COLO668 (cell line): Measurements from ENCODE around the gene SERPINA1.
"Not testable (repeated sequence)": the region's sequence is repeated elsewhere in the genome, so short reads cannot be mapped to it uniquely, and the experiment has no call there.

Experiments
- DNase-seq: peaks from one replicate; lab custom pipeline; 2025; ENCODE audit not compliant: unreplicated experiment; lab: John Stamatoyannopoulos, UW

The SERPINA1 gene

GRCh38 chr14:94372021-94372605 is 16.3 kb downstream of the SERPINA1 start:
- no peak for DNase-seq

- no peak for DNase-seq
Measured at GRCh38 chr14:94370524-94370910, 17.9 kb downstream of the SERPINA1 start.

GRCh38 chr14:94369766-94370523 is 18.5 kb downstream of the SERPINA1 start:
- DNase-seq, result not testable (repeated sequence)

- no peak for DNase-seq
Measured at GRCh38 chr14:94368956-94369355, 19.4 kb downstream of the SERPINA1 start.

GRCh38 chr14:94368243-94368590 is 20.2 kb downstream of the SERPINA1 start:
- no peak for DNase-seq

- no peak for DNase-seq
Measured at GRCh38 chr14:94367347-94368242, 20.8 kb downstream of the SERPINA1 start.

- no peak for DNase-seq
Measured at GRCh38 chr14:94366146-94366915, 22.1 kb downstream of the SERPINA1 start, which contains the start of gene SERPINA2. TSS of gene SERPINA2 (minus strand) at chr14:94366698.

- DNase-seq, result no peak
Measured at GRCh38 chr14:94365624-94366023, 22.8 kb downstream of the SERPINA1 start.

GRCh38 chr14:94364964-94365363 is 23.4 kb downstream of the SERPINA1 start:
- no peak for DNase-seq

GRCh38 chr14:94364037-94364436 is 24.4 kb downstream of the SERPINA1 start:
- DNase-seq, result no peak

- no peak for DNase-seq
Measured at GRCh38 chr14:94363151-94363624, 25.2 kb downstream of the SERPINA1 start.

GRCh38 chr14:94362614-94363133 is 25.7 kb downstream of the SERPINA1 start:
- no peak for DNase-seq

GRCh38 chr14:94361682-94362081 is 26.7 kb downstream of the SERPINA1 start:
- DNase-seq, result no peak

- no peak for DNase-seq
Measured at GRCh38 chr14:94360945-94361565, 27.3 kb downstream of the SERPINA1 start.

GRCh38 chr14:94357166-94357565 is 31.2 kb downstream of the SERPINA1 start:
- DNase-seq, result no peak

- DNase-seq, result no peak
Measured at GRCh38 chr14:94356379-94357056, 31.9 kb downstream of the SERPINA1 start.

GRCh38 chr14:94355191-94355794 is 33.1 kb downstream of the SERPINA1 start:
- peak; percentile 62 for DNase-seq

- DNase-seq, result no peak
Measured at GRCh38 chr14:94354638-94355185, 33.7 kb downstream of the SERPINA1 start.

GRCh38 chr14:94354190-94354589 is 34.2 kb downstream of the SERPINA1 start:
- DNase-seq, result not testable (repeated sequence)
